HFF-Myc (cell line): ENCODE results near the gene PARD3.

ENCODE experiments used
- DNase-seq: peaks from one replicate; pipeline ENCODE4 v3.0.0-alpha.2; 2011; ENCODE audit warnings: low read depth; ENCODE audit errors: extremely low read depth
- H3K4me3 ChIP-seq: replicated peaks from 2 replicates; pipeline ENCODE4 v1.5.1; 2011; ENCODE audit warnings: low read depth, mild to moderate bottlenecking, control low read depth, low read length
- TF ChIP-seq, protein P1 (sequence below): IDR thresholded peaks from 2 replicates; pipeline ENCODE4 v1.5.1; 2012; ENCODE audit warnings: mild to moderate bottlenecking, low read depth, low read length, control low read depth; ENCODE audit errors: missing control alignments

Gene PARD3

DNA sequence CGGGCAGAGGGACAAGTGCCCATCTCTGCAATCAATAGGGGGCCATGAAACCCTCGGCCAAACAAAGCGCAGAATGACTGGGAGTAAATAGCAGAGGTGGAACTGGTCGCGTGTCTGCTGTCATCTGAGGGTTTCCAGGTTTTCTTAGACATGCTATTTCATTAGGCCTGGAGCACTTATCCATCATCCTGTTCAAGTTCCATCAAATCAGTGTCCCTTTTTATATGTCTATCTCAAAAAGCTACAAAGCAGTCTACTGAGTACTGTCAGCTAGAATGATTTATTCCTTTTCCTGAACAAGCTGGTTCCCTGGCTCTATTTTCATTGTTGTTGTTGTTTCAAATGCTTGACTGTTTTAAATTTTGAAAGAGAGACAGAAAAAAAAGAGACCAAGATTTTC lies 590.5 kb downstream of the PARD3 start:
- TF ChIP-seq, protein P1, sequence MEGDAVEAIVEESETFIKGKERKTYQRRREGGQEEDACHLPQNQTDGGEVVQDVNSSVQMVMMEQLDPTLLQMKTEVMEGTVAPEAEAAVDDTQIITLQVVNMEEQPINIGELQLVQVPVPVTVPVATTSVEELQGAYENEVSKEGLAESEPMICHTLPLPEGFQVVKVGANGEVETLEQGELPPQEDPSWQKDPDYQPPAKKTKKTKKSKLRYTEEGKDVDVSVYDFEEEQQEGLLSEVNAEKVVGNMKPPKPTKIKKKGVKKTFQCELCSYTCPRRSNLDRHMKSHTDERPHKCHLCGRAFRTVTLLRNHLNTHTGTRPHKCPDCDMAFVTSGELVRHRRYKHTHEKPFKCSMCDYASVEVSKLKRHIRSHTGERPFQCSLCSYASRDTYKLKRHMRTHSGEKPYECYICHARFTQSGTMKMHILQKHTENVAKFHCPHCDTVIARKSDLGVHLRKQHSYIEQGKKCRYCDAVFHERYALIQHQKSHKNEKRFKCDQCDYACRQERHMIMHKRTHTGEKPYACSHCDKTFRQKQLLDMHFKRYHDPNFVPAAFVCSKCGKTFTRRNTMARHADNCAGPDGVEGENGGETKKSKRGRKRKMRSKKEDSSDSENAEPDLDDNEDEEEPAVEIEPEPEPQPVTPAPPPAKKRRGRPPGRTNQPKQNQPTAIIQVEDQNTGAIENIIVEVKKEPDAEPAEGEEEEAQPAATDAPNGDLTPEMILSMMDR: no peak
- no peak overlapping the region for H3K4me3 ChIP-seq
- DNase-seq: no peak

DNA sequence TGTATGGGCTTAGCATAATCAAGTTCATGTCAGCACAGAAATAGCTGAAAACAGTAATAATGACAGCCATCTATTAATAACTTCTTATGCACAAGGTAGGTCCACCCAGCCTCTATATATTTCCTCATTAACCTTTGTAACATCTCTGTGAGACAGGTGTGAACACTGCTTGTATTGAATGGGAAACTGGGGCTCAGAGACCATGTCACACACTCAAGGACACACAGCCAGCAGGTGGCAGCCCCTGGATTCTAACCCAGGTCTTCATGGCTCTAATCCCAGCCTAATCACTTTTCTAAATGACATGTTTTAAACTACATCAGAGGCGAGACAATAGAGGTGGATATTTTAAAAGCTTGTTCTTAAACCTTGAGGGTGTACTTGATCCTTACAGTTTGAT lies 591.4 kb downstream of the PARD3 start:
- TF ChIP-seq, protein P1: no peak
- DNase-seq: no peak

DNA sequence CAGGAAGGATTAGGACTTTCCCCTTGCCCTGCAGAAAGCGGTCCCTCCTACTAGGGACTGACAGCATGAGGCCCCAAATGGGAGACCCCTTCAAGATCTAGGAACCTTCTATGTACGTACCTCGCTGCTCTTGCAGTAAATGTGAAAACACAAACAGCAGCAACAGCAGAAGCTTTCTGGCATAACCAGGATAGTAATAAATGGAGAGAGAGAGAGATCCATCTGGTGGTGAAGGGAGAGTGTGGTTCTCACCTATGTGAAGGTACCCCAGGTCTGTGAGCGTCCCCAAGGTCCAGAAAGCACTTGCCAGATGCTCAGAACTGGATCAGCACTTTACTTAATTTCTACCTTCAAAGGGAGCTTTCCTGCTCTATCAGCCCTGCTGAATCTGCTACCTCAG lies 592.7 kb downstream of the PARD3 start:
- TF ChIP-seq, protein P1: no peak
- H3K4me3 ChIP-seq: no peak overlapping the region
- DNase-seq: no peak

More for the DNA sequence above, 591.4 kb downstream of the PARD3 start:
- no peak overlapping the region for H3K4me3 ChIP-seq

DNA sequence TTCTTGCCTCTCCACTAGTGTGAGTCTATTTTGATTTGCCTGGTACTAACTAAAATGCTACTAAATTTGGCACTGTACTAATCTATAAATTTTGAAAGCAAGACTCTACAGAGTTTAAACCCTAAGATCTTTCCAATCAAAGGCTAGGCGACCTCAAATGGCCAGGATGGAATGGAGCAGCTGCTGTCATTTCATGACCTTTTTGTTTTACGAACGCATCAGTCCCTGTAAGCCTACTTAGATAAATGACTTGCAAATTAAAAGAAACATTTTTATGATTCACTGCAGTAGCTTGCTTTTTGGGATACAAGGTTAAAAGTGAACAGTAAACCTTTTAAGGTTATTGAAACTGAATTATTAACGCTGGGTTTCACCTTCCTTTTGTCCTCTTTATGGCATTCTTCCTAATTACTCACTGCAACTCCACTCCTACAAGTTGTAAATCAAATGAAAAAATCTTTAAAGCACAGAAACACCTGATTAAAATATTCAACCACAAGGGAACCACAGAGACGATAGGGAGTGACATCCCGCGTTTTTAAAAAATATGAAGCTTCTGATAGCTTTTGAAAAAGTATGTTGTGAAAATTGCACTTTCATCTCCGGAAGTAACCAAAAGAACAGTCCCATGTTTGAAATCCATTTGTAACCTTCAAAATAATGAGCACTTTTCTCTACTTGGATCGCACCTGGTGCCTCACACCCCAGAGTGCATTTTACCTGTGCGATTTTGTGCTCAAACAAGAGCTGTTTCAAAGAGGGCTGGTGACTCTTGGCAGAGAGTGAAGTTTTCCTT lies 595.1 kb downstream of the PARD3 start:
- DNase-seq: no peak
- H3K4me3 ChIP-seq: no peak overlapping the region
- TF ChIP-seq, protein P1: no peak

DNA sequence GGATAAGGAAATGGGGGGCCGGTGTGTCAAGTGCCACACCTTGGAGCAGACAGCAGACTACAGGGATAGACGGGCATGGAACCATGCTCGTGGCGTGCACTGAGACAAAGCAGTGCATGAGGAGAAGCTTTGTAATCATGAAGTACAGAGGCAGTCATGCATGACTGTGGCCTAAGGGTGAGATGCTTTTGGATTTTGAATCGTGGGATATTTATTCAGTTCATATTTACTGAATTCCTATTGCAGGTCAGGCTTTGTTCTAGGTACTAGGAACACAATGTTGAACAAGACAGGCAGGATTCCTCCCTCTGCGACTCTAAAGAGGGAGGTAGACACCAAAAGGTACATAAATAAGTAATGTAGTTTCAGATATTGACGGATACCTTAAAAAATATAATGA lies 597.6 kb downstream of the PARD3 start:
- DNase-seq: no peak
- no peak overlapping the region for H3K4me3 ChIP-seq
- TF ChIP-seq, protein P1: no peak

DNA sequence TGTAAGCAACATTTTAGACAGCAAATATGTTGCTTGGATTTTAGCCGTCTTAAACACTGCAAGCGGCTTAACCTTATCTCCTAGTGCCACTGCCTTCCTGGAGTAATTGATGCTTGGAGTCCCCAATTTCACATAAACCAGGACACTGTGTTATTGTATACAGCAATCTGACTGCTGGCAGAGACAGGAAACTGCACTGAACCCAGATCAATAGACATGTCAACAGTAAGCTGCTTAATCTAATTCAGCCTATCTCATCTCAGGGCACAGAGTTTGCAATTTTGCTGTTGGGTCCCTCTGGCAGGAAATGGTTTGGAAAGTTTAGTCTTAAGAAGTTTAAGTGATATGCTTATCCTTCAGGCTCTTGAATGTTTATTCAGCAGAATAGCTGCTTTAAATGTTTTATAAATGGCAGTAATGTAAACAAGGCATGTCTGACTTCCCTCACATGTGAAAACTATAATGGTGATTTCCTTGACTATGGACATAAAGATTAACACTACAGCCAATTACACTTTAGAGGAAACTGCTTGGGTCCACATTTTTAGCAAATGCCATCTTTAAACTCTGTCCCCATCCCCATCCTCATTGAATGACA lies 598.6 kb downstream of the PARD3 start:
- no peak overlapping the region for H3K4me3 ChIP-seq
- TF ChIP-seq, protein P1: no peak
- DNase-seq: no peak

DNA sequence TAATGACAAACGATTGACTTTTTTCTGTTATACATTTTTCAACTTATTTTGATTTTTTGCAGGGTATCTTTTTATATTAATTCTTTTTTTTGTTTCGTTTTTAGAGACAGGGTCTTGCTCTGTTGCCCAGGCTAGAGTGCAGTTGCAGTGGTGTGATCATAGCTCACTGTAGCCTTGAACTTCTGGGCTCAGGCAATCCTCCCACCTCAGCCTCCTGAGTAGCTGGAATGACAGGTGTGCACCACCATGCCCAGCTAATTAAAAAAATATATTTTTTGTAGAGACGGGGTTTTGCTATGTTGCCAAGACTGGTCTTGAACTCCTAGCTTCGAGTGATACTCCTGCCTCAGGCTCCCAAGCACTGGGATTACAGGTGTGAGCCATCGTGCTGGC lies 601.3 kb downstream of the PARD3 start:
- no peak for DNase-seq
- H3K4me3 ChIP-seq: no peak overlapping the region
- TF ChIP-seq, protein P1: no peak
